ENCODE results near the gene FBXW4.

The FBXW4 gene

GRCh38 chr10:101616415-101617101, 78.4 kb downstream of the FBXW4 start:
- TF ChIP-seq FOXM1 (IDR thresholded peaks at IDR 0.05; ENCODE audit: borderline replicate concordance, low read depth) (no peak), TCF12 (IDR thresholded peaks at IDR 0.05; ENCODE audit: low read depth) (no peak), TEAD4 (IDR thresholded peaks at IDR 0.05) (no peak), EGR1 (IDR thresholded peaks at IDR 0.05) (no peak)

- TF ChIP-seq MAX (IDR thresholded peaks at IDR 0.05), result no peak
- TF ChIP-seq TCF12 (IDR thresholded peaks at IDR 0.05; ENCODE audit: low read depth), result no peak
- no peak for TF ChIP-seq TEAD4 (IDR thresholded peaks at IDR 0.05)
- no peak for TF ChIP-seq NFIC (IDR thresholded peaks at IDR 0.05)
- no peak for TF ChIP-seq EGR1 (IDR thresholded peaks at IDR 0.05)
- TF ChIP-seq TAF1 (IDR thresholded peaks at IDR 0.05; ENCODE audit: low read depth), result no peak
- no peak for TF ChIP-seq EP300 (IDR thresholded peaks at IDR 0.05; ENCODE audit: borderline replicate concordance)
- TF ChIP-seq FOXM1 (IDR thresholded peaks at IDR 0.05; ENCODE audit: borderline replicate concordance, low read depth), result no peak
- TF ChIP-seq CEBPB (IDR thresholded peaks at IDR 0.05), result no peak
- no peak for TF ChIP-seq REST (IDR thresholded peaks at IDR 0.05; ENCODE audit: low read depth)
- no peak for TF ChIP-seq YY1 (IDR thresholded peaks at IDR 0.05; ENCODE audit: low read depth)
- no peak for TF ChIP-seq CREB1 (IDR thresholded peaks at IDR 0.05; ENCODE audit: low read depth)
- no peak for TF ChIP-seq RAD21 (IDR thresholded peaks at IDR 0.05; ENCODE audit: low read depth)
- no peak for TF ChIP-seq ZBTB7A (IDR thresholded peaks at IDR 0.05; ENCODE audit: low read depth)
- TF ChIP-seq USF1 (IDR thresholded peaks at IDR 0.05), result no peak
These were observed 79.3 kb downstream of the FBXW4 start for GRCh38 chr10:101615525-101616116.

- TF ChIP-seq EP300 (IDR thresholded peaks at IDR 0.05; ENCODE audit: borderline replicate concordance) (no peak), TAF1 (IDR thresholded peaks at IDR 0.05; ENCODE audit: low read depth) (no peak), NFIC (IDR thresholded peaks at IDR 0.05) (no peak), MAX (IDR thresholded peaks at IDR 0.05) (no peak), TCF12 (IDR thresholded peaks at IDR 0.05; ENCODE audit: low read depth) (no peak), YY1 (IDR thresholded peaks at IDR 0.05; ENCODE audit: low read depth) (no peak), CREB1 (IDR thresholded peaks at IDR 0.05; ENCODE audit: low read depth) (no peak), REST (IDR thresholded peaks at IDR 0.05; ENCODE audit: low read depth) (no peak), TEAD4 (IDR thresholded peaks at IDR 0.05) (no peak), USF1 (IDR thresholded peaks at IDR 0.05) (no peak), RAD21 (IDR thresholded peaks at IDR 0.05; ENCODE audit: low read depth) (no peak), CEBPB (IDR thresholded peaks at IDR 0.05) (no peak), ZBTB7A (IDR thresholded peaks at IDR 0.05; ENCODE audit: low read depth) (no peak)
These were observed 80.1 kb downstream of the FBXW4 start for GRCh38 chr10:101614663-101615524.

- no peak for TF ChIP-seq CEBPB (IDR thresholded peaks at IDR 0.05)
- TF ChIP-seq EP300 (IDR thresholded peaks at IDR 0.05; ENCODE audit: borderline replicate concordance), result no peak
- no peak for TF ChIP-seq TAF1 (IDR thresholded peaks at IDR 0.05; ENCODE audit: low read depth)
- no peak for TF ChIP-seq FOXM1 (IDR thresholded peaks at IDR 0.05; ENCODE audit: borderline replicate concordance, low read depth)
- no peak for TF ChIP-seq MAX (IDR thresholded peaks at IDR 0.05)
- no peak for TF ChIP-seq USF1 (IDR thresholded peaks at IDR 0.05)
- TF ChIP-seq TEAD4 (IDR thresholded peaks at IDR 0.05), result no peak
- no peak for TF ChIP-seq RAD21 (IDR thresholded peaks at IDR 0.05; ENCODE audit: low read depth)
- no peak for TF ChIP-seq NFIC (IDR thresholded peaks at IDR 0.05)
- no peak for TF ChIP-seq TCF12 (IDR thresholded peaks at IDR 0.05; ENCODE audit: low read depth)
- no peak for TF ChIP-seq ZBTB7A (IDR thresholded peaks at IDR 0.05; ENCODE audit: low read depth)
- no peak for TF ChIP-seq REST (IDR thresholded peaks at IDR 0.05; ENCODE audit: low read depth)
- no peak for TF ChIP-seq EGR1 (IDR thresholded peaks at IDR 0.05)
- no peak for TF ChIP-seq YY1 (IDR thresholded peaks at IDR 0.05; ENCODE audit: low read depth)
- TF ChIP-seq CREB1 (IDR thresholded peaks at IDR 0.05; ENCODE audit: low read depth), result no peak
These were observed 81.3 kb downstream of the FBXW4 start for GRCh38 chr10:101613646-101614045.
